Activated CD8-positive, alpha-beta T cell treated with anti-CD3 and anti-CD28 coated beads, Interleukin-2, amount 10 ng/mL, durations not matched to agents 7 days and 5 days (primary cell): ENCODE data around the gene HJURP. TPM values are rescaled to one million over a fixed set of nuclear protein-coding genes. Genes with fewer than 3 reads are reported as not detected.

Source experiments
- ATAC-seq: fragments of 150-1000 bp; cut with Tn5 transposase; one replicate; pipeline ENCODE4 v1.10.0; 2021; ENCODE audit warnings: moderate library complexity
- CTCF ChIA-PET: fragments of 350-600 bp; sonication (Branson Sonifier 250); formaldehyde crosslinking; loops from one replicate; lab custom pipeline; 2021; ENCODE audit warnings: antibody characterized with exemption; lab: Charles Lee
- POLR2A ChIA-PET: fragments of 350-600 bp; sonication (Branson Sonifier 250); formaldehyde crosslinking; loops from one replicate; lab custom pipeline; 2021; ENCODE audit warnings: antibody characterized with exemption; lab: Charles Lee
- DNase-seq: peaks from one replicate; pipeline ENCODE4 v3.0.0-alpha.2; 2020
- H3K27ac Mint-ChIP-seq: one replicate; pipeline ENCODE4 v1.8.0; 2021; ENCODE audit warnings: mild to moderate bottlenecking, mixed read lengths
- H3K27me3 Mint-ChIP-seq: one replicate; pipeline ENCODE4 v1.8.0; 2021; ENCODE audit warnings: low read depth, mixed read lengths
- H3K36me3 Mint-ChIP-seq: one replicate; pipeline ENCODE4 v1.8.0; 2021; ENCODE audit warnings: low read depth, mixed read lengths
- H3K4me1 Mint-ChIP-seq: one replicate; pipeline ENCODE4 v1.8.0; 2021; ENCODE audit warnings: low read depth, mixed read lengths
- H3K4me3 Mint-ChIP-seq: one replicate; pipeline ENCODE4 v1.8.0; 2021; ENCODE audit warnings: mild to moderate bottlenecking, mixed read lengths
- H3K9me3 Mint-ChIP-seq: one replicate; pipeline ENCODE4 v1.8.0; 2022; ENCODE audit warnings: mixed read lengths; ENCODE audit not compliant: insufficient read depth
- total RNA-seq, 2 experiments: library from RNA; stranded (reverse); gene quantifications; one replicate each; pipeline ENCODE4 v1.2.3, GENCODE V29; 2021

The HJURP gene
- total RNA-seq, 2 experiments from 2014 or later = 128 to 135 TPM

GRCh38 chr2:233838726-233839446 lies 15.4 kb downstream of the HJURP start:
- Mint-ChIP-seq H3K4me1 (peaks cover 54% of the 10 kb centered on the region), H3K36me3 (peaks cover 94% of the 10 kb centered on the region), H3K9me3 (no peaks in the 10 kb centered on the region), H3K27me3 (no peaks in the 10 kb centered on the region), H3K4me3 (no peak overlapping the region), H3K27ac (peak overlapping the region; percentile 54)
- DNase-seq (no peak), ATAC-seq (no peak)
- POLR2A ChIA-PET = interaction anchor here (0.6 kb wide), 1 partner anchor 19 kb away, joined by 3 read pairs; no protein-coding TSS in a partner anchor
- CTCF ChIA-PET = interaction anchor here (1.9 kb wide), 1 partner anchor 18 kb away, joined by 7 read pairs; no protein-coding TSS in a partner anchor

- H3K9me3 Mint-ChIP-seq = no peaks in the 10 kb centered on the region
- ChIA-PET POLR2A (no interaction called here), CTCF (interaction anchor here (1.9 kb wide), 1 partner anchor 19 kb away, joined by 7 read pairs; no protein-coding TSS in a partner anchor)
- no peak for ATAC-seq
- H3K4me3 Mint-ChIP-seq = no peak overlapping the region
- peaks cover 48% of the 10 kb centered on the region for H3K4me1 Mint-ChIP-seq
- no peaks in the 10 kb centered on the region for H3K27me3 Mint-ChIP-seq
- peak overlapping the region; percentile 23 for H3K27ac Mint-ChIP-seq
- no peak for DNase-seq
- peaks cover 90% of the 10 kb centered on the region for H3K36me3 Mint-ChIP-seq
Measured at GRCh38 chr2:233838251-233838650, 16.1 kb downstream of the HJURP start.

- Mint-ChIP-seq H3K27me3 (no peaks in the 10 kb centered on the region), H3K4me1 (peaks cover 47% of the 10 kb centered on the region), H3K4me3 (no peak overlapping the region), H3K27ac (no peak overlapping the region), H3K36me3 (peaks cover 86% of the 10 kb centered on the region), H3K9me3 (no peaks in the 10 kb centered on the region)
- ATAC-seq (no peak), DNase-seq (no peak)
- ChIA-PET POLR2A (no interaction called here), CTCF (interaction anchor here (1.9 kb wide), 1 partner anchor 20 kb away, joined by 7 read pairs; no protein-coding TSS in a partner anchor)
Measured at GRCh38 chr2:233837694-233838229, 16.6 kb downstream of the HJURP start.

GRCh38 chr2:233836359-233836758 lies 18.0 kb downstream of the HJURP start:
- CTCF ChIA-PET = no interaction called here

GRCh38 chr2:233835230-233836186 lies 18.8 kb downstream of the HJURP start:
- ATAC-seq = no peak

More at GRCh38 chr2:233836359-233836758, 18.0 kb downstream of the HJURP start:
- DNase-seq (no peak), ATAC-seq (no peak)
- POLR2A ChIA-PET = interaction anchor here (1.4 kb wide), 1 partner anchor 18 kb away, joined by 3 read pairs; the partner anchor contains the start of gene HJURP
- H3K4me3 Mint-ChIP-seq = no peak overlapping the region
- H3K36me3 Mint-ChIP-seq = peaks cover 73% of the 10 kb centered on the region
- H3K27me3 Mint-ChIP-seq = no peaks in the 10 kb centered on the region
- H3K4me1 Mint-ChIP-seq = peaks cover 37% of the 10 kb centered on the region
- no peaks in the 10 kb centered on the region for H3K9me3 Mint-ChIP-seq
- no peak overlapping the region for H3K27ac Mint-ChIP-seq

GRCh38 chr2:233833345-233833744 lies 21.0 kb downstream of the HJURP start:
- ChIA-PET CTCF (interaction anchor here (0.5 to 1.4 kb wide), 2 partner anchors 24 to 308 kb away, joined by 3 to 4 read pairs; no protein-coding TSS in a partner anchor), POLR2A (interaction anchor here (1.3 kb wide), 1 partner anchor 11 kb away, joined by 4 read pairs; no protein-coding TSS in a partner anchor)
- no peak overlapping the region for H3K4me3 Mint-ChIP-seq
- no peaks in the 10 kb centered on the region for H3K27me3 Mint-ChIP-seq
- peaks cover 8% of the 10 kb centered on the region for H3K4me1 Mint-ChIP-seq
- H3K36me3 Mint-ChIP-seq = peaks cover 43% of the 10 kb centered on the region
- DNase-seq (no peak), ATAC-seq (no peak)
- no peaks in the 10 kb centered on the region for H3K9me3 Mint-ChIP-seq
- no peak overlapping the region for H3K27ac Mint-ChIP-seq

More at GRCh38 chr2:233835230-233836186, 18.8 kb downstream of the HJURP start:
- Mint-ChIP-seq H3K4me3 (no peak overlapping the region), H3K27ac (no peak overlapping the region), H3K27me3 (no peaks in the 10 kb centered on the region), H3K4me1 (peaks cover 28% of the 10 kb centered on the region), H3K9me3 (no peaks in the 10 kb centered on the region), H3K36me3 (peaks cover 64% of the 10 kb centered on the region)
- CTCF ChIA-PET = no interaction called here
- POLR2A ChIA-PET = no interaction called here
- DNase-seq = no peak

GRCh38 chr2:233832869-233833311 lies 21.4 kb downstream of the HJURP start:
- ATAC-seq (no peak), DNase-seq (no peak)
- Mint-ChIP-seq H3K27me3 (no peaks in the 10 kb centered on the region), H3K4me3 (no peak overlapping the region), H3K4me1 (peaks cover 3% of the 10 kb centered on the region), H3K36me3 (peaks cover 38% of the 10 kb centered on the region), H3K27ac (peak overlapping the region; percentile 34), H3K9me3 (no peaks in the 10 kb centered on the region)
- POLR2A ChIA-PET = interaction anchor here (1.3 kb wide), 1 partner anchor 11 kb away, joined by 4 read pairs; no protein-coding TSS in a partner anchor
- CTCF ChIA-PET = interaction anchor here (0.5 to 1.4 kb wide), 3 partner anchors 19 to 308 kb away, joined by 3 to 4 read pairs (median 3); no protein-coding TSS in a partner anchor

- no peaks in the 10 kb centered on the region for H3K27me3 Mint-ChIP-seq
- H3K9me3 Mint-ChIP-seq = no peaks in the 10 kb centered on the region
- no peak for DNase-seq
- peak overlapping the region; percentile 34 for H3K27ac Mint-ChIP-seq
- no peak for ATAC-seq
- ChIA-PET CTCF (interaction anchor here (1.0 to 1.4 kb wide), 3 partner anchors 17 to 25 kb away, joined by 3 to 4 read pairs (median 3); no protein-coding TSS in a partner anchor), POLR2A (interaction anchor here (1.3 kb wide), 1 partner anchor 12 kb away, joined by 4 read pairs; no protein-coding TSS in a partner anchor)
- no peak overlapping the region for H3K4me3 Mint-ChIP-seq
- H3K4me1 Mint-ChIP-seq = peaks cover 2% of the 10 kb centered on the region
- H3K36me3 Mint-ChIP-seq = peaks cover 34% of the 10 kb centered on the region
Measured at GRCh38 chr2:233832414-233832813, 21.9 kb downstream of the HJURP start.

- Mint-ChIP-seq H3K9me3 (no peaks in the 10 kb centered on the region), H3K27ac (no peak overlapping the region), H3K4me1 (no peaks in the 10 kb centered on the region), H3K4me3 (no peak overlapping the region), H3K36me3 (peaks cover 30% of the 10 kb centered on the region), H3K27me3 (peaks cover under 1% of the 10 kb centered on the region)
- CTCF ChIA-PET = interaction anchor here (1.0 to 1.3 kb wide), 2 partner anchors 18 kb away, joined by 3 read pairs; no protein-coding TSS in a partner anchor
- no peak for DNase-seq
- POLR2A ChIA-PET = no interaction called here
- ATAC-seq = no peak
Measured at GRCh38 chr2:233831861-233832260, 22.5 kb downstream of the HJURP start.

GRCh38 chr2:233831011-233831721 lies 23.2 kb downstream of the HJURP start:
- POLR2A ChIA-PET = no interaction called here
- Mint-ChIP-seq H3K9me3 (no peaks in the 10 kb centered on the region), H3K4me1 (no peaks in the 10 kb centered on the region), H3K27me3 (peaks cover 4% of the 10 kb centered on the region), H3K36me3 (peaks cover 23% of the 10 kb centered on the region), H3K4me3 (no peak overlapping the region), H3K27ac (no peak overlapping the region)
- ATAC-seq (no peak), DNase-seq (no peak)
- CTCF ChIA-PET = interaction anchor here (1.3 kb wide), 1 partner anchor 19 kb away, joined by 3 read pairs; no protein-coding TSS in a partner anchor
